Measurements from ENCODE around the gene CLASP1. TPM values are rescaled to one million over a fixed set of nuclear protein-coding genes. Genes with fewer than 3 reads are reported as not detected.
"Not testable (repeated sequence)": the region's sequence is repeated elsewhere in the genome, so short reads cannot be mapped to it uniquely, and the experiment has no call there.

The CLASP1 gene
- total RNA-seq, 2 experiments from 2014 or later = 44.7 to 45.5 TPM

DNA sequence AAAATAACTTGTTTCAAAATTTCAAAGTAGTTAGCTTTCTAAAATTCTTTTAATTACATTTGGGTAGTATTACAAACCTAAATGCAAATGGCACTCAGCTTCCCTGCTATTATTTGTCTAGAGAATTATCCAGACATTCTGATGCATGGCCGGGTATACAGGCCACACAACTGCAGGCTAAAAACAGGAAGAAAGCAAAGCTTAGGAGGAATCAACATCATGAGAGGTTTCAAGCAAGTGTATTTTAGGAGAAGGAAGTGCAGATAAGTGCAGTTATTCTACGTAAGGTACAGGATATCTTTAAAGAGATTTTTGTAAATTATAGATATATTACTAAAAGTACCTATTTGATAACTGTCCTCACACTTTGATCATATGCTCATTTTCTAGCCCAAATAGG is 165.4 kb downstream of the CLASP1 start:
- H3K27me3 Mint-ChIP-seq = no peaks in the 10 kb centered on the region
- DNase-seq = no peak
- H3K9me3 Mint-ChIP-seq = no peaks in the 10 kb centered on the region
- H3K36me3 Mint-ChIP-seq = no peaks in the 10 kb centered on the region
- peaks cover 8% of the 10 kb centered on the region for H3K4me1 Mint-ChIP-seq
- no peak overlapping the region for H3K4me3 Mint-ChIP-seq
- H3K27ac Mint-ChIP-seq = no peak overlapping the region

DNA sequence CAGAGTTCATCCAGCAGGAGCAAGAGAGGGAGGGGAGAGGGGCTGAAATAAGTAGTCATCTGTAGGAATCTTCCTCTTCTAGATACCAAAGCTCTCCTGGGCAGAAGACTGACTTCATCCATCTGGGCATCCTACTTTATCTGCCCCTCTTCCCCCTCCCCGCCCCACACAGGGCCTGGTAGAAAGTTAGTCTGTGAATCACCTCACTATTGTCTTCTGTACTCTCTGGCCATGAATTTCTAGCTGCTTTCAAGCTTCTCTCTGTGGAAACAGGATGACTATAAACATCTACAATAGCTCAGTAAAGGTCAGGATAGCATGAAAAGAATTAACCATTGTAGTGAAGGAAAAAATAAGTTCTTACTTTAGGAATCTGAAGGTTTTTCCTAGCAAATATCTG is 166.2 kb downstream of the CLASP1 start:
- H3K9me3 Mint-ChIP-seq = no peaks in the 10 kb centered on the region
- H3K4me1 Mint-ChIP-seq = peaks cover 8% of the 10 kb centered on the region
- no peak overlapping the region for H3K4me3 Mint-ChIP-seq
- no peak for DNase-seq
- no peak overlapping the region for H3K27ac Mint-ChIP-seq
- no peaks in the 10 kb centered on the region for H3K36me3 Mint-ChIP-seq
- no peaks in the 10 kb centered on the region for H3K27me3 Mint-ChIP-seq

DNA sequence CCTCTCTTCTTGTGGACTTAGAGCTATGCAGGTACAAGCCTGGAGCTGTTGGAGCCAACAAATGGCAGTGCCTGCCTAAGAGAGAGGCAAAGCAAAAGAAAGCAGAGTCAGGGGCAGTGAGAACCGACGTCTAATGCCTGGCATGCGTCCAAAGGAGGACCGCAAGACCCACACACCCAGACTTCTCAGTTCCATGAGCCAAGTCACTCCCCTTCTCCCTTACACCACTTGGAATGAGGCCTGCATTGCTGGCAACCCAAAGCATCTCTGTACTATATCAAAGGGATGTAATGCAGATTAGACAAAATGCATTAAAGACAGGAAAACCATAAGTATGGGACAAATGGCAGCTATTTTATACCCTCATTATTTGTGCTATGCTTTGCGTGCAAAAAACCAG is 168.4 kb downstream of the CLASP1 start:
- DNase-seq = no peak
- Mint-ChIP-seq H3K36me3 (no peaks in the 10 kb centered on the region), H3K9me3 (no peaks in the 10 kb centered on the region), H3K27ac (no peak overlapping the region), H3K27me3 (no peaks in the 10 kb centered on the region), H3K4me1 (peaks cover 14% of the 10 kb centered on the region), H3K4me3 (no peak overlapping the region)

DNA sequence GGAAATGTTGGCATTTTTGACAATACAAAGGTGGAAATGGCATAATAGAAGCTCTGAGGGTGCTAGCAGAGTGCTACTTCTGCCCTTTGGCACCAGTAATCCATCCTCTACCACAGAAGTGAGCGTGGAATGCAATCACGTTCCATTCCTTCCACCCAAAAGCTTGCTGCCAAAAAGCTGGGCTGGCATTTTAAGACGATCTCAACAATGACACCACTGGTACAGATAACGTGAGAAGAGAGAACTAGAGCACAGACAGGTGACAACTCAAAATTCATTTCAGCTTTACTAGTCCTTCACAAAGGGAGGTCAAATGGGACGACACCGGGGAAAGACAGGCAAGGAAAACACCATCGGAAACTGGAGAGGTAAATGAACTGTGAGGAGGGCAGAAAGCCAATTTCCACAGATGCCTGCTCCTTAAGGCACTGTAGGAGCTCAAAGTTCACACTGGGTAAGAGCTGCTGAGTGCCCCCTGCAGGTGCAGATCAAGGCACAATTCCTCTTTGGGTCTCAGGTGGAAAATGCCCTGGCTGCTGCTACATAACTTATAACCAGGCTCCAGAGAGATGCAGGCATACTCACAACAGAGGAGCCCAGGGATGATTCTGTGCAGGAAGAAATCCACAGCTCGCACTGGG is 169.3 kb downstream of the CLASP1 start:
- Mint-ChIP-seq H3K36me3 (no peaks in the 10 kb centered on the region), H3K9me3 (no peaks in the 10 kb centered on the region), H3K27ac (no peak overlapping the region), H3K27me3 (no peaks in the 10 kb centered on the region), H3K4me1 (peaks cover 19% of the 10 kb centered on the region), H3K4me3 (no peak overlapping the region)
- no peak for DNase-seq

DNA sequence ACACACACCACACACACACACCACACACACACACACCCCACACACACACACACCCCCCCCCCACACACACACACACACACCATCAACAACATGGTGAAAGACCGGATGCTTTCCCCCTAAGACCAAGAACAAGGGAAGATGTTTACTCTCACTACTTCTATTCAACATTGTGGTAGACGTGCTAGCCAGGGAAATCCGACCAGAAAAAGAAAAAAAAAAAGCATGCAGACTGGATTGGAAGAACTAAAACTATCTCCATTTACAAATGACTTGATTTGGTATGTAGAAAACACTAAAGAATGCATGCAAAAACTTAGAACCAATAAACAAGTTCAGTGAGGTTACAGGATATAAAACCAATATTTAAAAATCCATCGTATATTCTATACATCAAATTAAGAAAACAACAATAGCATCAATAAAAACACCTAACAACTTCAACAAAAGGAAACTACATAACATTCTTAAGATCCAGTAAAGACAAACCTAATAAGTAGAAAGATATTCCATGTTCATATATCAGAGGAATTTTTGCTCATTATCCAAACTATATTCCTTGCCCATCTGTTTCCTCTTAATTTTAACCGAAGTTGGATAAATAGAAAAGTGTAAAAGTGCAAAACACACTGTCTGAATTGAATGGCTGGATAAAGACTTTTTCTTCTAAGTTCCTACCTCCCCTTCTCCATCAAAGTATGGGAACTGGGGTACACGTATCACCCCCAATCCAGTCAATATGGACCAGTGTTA is 170.1 kb downstream of the CLASP1 start:
- no peak for DNase-seq
- peak overlapping the region; percentile 61 for H3K27ac Mint-ChIP-seq
- H3K4me3 Mint-ChIP-seq = no peak overlapping the region
- no peaks in the 10 kb centered on the region for H3K36me3 Mint-ChIP-seq
- peaks cover 14% of the 10 kb centered on the region for H3K4me1 Mint-ChIP-seq
- no peaks in the 10 kb centered on the region for H3K9me3 Mint-ChIP-seq
- H3K27me3 Mint-ChIP-seq = no peaks in the 10 kb centered on the region

DNA sequence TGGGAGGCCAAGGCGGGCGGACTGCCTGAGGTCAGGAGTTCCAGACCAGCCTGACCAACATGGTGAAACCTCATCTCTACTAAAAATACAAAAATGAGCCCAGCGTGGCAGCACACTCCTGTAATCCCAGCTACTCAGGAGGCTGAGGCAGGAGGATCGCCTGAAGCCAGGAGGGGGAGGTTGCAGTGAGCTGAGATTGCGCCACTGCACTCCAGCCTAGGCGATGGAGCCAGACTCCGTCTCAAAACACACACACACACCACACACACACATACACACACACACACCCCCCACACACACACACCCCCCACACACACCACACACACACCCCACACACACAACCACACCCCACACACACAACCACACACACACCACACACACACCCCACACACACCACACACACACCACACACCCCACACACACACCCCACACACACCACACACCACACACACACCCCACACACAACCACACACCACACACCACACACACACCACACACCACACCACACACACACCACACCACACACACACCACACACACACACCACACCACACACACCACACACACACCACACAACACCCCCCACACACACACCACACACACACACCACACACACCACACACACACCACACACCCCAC is 170.8 kb downstream of the CLASP1 start:
- H3K9me3 Mint-ChIP-seq, H3K27ac Mint-ChIP-seq, H3K4me3 Mint-ChIP-seq, DNase-seq, H3K27me3 Mint-ChIP-seq, H3K36me3 Mint-ChIP-seq: not testable (repeated sequence)
- H3K4me1 Mint-ChIP-seq = peaks cover 14% of the 10 kb centered on the region

DNA sequence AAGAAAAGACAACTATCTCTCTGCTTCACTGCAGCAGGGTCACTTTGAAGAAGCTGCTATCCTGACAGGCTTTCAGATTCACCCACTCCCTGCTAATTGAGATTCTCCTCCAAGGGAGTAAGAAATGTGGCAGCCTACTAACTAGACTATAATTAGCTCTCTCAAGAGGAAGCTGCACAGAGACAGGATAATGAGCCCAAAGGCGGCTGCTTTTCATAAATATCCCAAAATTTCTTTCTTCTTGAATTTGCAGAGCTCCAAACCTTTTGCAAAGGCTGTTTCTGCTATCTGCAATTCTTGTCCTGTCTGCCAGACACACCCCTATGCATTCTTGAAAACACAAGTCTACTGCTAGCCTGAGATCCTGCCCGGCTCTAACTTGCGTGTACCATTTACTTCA is 172.6 kb downstream of the CLASP1 start:
- Mint-ChIP-seq H3K36me3 (peaks cover 5% of the 10 kb centered on the region), H3K4me1 (peaks cover 18% of the 10 kb centered on the region), H3K9me3 (no peaks in the 10 kb centered on the region), H3K4me3 (no peak overlapping the region), H3K27me3 (no peaks in the 10 kb centered on the region), H3K27ac (no peak overlapping the region)
- DNase-seq = no peak

DNA sequence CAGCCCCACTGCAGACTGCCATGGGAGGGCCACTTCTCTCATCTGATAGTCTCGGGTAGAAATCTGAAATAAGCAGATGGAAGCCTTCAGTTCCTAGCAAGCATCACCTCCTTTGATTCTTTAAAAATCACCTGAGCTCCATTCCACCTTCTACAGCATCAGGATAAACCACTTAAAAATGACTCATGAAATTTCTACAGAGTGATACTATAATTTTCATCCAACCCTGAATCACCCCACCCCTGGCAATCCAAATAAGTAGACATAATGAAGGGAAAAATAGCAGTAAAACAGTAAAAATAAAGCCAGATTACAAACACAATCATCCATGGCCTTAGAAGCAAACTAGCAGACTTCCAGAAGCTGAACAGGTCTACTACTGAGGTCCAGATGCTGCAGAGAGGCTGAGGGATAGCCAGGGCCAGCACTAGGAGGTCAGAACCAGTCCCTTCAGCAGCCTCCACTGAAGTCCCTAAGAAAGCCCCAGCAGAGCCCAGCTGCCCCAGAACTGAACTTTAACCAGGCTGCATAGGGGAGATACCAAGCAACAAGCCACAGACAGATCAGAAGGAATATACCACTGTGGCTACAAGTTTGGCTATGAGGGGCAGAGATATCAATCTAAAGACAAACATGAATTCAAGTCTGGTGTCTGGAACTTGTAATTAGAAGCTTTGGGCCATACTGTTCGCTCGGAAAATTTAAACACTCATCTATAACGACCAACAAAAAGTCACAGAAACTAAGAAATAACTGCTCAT is 173.3 kb downstream of the CLASP1 start:
- no peaks in the 10 kb centered on the region for H3K9me3 Mint-ChIP-seq
- H3K4me1 Mint-ChIP-seq = peaks cover 18% of the 10 kb centered on the region
- H3K27ac Mint-ChIP-seq = peak overlapping the region; percentile 35
- no peak overlapping the region for H3K4me3 Mint-ChIP-seq
- DNase-seq = no peak
- H3K36me3 Mint-ChIP-seq = peaks cover 9% of the 10 kb centered on the region
- H3K27me3 Mint-ChIP-seq = no peaks in the 10 kb centered on the region

DNA sequence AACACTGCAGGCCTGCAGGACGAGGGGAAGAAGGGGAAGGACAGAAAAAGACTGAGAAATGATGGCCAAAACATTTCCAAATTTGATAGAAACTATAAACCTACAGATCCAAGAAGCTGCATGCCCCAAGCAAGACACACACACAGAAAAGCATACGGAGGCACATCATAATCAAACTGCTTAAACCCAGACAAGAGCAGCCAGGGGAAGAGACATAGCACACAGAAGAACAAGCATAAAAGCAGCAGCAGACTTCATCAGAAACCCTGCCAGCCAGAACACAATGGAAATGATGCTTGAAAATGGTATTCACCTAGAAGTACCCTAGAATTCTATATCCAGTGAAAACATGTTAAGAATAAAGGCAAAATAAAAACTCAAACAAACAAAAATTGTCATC is 175.8 kb downstream of the CLASP1 start:
- Mint-ChIP-seq H3K27me3 (no peaks in the 10 kb centered on the region), H3K9me3 (no peaks in the 10 kb centered on the region), H3K27ac (no peak overlapping the region), H3K36me3 (peaks cover 20% of the 10 kb centered on the region), H3K4me1 (peaks cover 14% of the 10 kb centered on the region), H3K4me3 (no peak overlapping the region)
- DNase-seq = no peak

DNA sequence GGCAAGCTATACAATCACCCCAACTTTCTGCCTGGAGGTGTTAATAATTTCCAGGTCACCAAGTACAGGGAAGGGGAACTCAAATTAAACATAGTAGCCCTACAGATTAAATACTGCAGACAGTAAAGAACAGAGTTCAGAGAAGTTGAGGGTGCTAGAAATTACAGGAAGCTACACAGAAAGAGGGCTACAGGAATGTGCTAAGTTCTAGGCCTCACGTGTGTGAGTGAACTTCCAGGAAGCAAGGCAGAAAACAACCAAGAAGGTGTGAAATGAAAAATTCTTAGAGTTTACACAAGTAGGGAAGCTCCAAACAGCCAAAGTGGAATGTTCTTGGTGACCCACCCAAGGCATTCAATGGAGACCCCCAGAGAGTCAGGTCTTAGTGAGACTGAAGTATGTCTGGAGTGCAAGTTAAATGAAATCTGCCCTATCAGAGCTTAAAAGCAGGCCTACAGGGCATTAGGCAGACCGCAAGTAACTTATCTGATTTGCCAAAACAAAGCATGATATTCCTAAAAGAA is 176.7 kb downstream of the CLASP1 start:
- H3K4me1 Mint-ChIP-seq = peaks cover 14% of the 10 kb centered on the region
- H3K27me3 Mint-ChIP-seq = no peaks in the 10 kb centered on the region
- DNase-seq = no peak
- H3K27ac Mint-ChIP-seq = peak overlapping the region; percentile 11
- H3K9me3 Mint-ChIP-seq = no peaks in the 10 kb centered on the region
- H3K36me3 Mint-ChIP-seq = peaks cover 30% of the 10 kb centered on the region
- no peak overlapping the region for H3K4me3 Mint-ChIP-seq

DNA sequence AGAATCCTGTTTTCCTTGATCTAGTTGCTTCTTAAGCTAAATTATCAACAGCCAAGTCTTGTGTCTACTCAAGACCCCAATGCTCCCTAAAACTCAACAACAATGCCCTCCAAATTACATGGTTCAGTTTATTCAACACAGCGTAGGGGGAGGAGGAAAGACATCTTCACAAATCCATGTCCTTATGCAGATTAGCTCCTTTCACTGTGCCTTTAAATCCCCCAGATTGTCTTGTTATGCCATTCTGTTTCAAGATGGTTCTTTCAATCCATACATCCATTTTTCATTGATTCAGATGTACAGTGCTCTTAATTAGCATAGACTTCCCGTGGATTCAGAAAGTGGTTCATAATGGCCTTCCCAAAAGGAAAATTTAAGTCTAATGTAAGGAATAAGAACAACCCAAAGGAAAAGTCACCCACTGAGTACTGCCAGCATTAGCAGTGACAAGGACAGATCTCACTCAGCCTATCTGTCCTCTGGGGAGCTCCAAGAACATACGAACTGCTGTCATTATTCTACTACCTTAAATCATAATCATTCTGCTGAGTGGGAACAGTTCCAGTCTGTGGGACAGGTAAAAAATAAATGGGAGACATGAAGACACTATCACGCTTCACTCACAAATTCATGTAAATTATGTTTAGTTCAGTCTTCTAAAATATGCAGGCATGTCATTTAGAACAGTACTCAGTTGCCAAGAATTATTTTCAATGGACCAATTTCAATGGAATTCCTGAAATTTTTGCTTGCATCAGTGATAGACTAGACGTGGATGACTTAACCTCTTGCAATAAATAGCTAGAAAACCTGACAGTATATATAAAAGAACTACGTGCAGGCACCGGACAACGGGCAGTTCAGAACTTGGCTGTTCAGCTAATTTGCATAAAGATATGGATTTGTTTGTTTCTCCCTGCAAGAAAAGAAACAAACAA is 177.5 kb downstream of the CLASP1 start:
- peaks cover 14% of the 10 kb centered on the region for H3K4me1 Mint-ChIP-seq
- no peak for DNase-seq
- H3K27me3 Mint-ChIP-seq = no peaks in the 10 kb centered on the region
- no peaks in the 10 kb centered on the region for H3K9me3 Mint-ChIP-seq
- peaks cover 37% of the 10 kb centered on the region for H3K36me3 Mint-ChIP-seq
- H3K27ac Mint-ChIP-seq = no peak overlapping the region
- H3K4me3 Mint-ChIP-seq = no peak overlapping the region

DNA sequence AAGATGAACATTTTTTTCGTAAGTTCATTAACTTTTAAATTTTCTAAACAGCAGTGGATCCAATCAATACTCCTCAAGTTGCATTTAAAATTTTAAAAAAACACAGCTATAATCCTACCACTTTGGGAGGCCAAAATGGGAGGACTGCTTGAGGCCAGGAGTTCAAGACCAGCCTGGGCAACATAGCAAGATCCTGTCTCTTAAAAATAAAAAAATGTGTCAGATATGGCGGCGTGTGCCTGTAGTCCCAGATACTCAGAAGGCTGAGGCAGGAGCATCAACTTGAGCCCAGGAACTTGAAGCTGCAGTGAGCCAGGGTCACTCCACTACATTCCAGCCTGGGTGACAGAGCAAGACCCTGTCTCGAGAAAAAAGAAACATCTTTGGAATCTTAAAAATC is 178.3 kb downstream of the CLASP1 start:
- no peaks in the 10 kb centered on the region for H3K27me3 Mint-ChIP-seq
- H3K36me3 Mint-ChIP-seq = peaks cover 38% of the 10 kb centered on the region
- H3K4me3 Mint-ChIP-seq = no peak overlapping the region
- no peaks in the 10 kb centered on the region for H3K9me3 Mint-ChIP-seq
- DNase-seq = no peak
- H3K27ac Mint-ChIP-seq = no peak overlapping the region
- peaks cover 10% of the 10 kb centered on the region for H3K4me1 Mint-ChIP-seq

DNA sequence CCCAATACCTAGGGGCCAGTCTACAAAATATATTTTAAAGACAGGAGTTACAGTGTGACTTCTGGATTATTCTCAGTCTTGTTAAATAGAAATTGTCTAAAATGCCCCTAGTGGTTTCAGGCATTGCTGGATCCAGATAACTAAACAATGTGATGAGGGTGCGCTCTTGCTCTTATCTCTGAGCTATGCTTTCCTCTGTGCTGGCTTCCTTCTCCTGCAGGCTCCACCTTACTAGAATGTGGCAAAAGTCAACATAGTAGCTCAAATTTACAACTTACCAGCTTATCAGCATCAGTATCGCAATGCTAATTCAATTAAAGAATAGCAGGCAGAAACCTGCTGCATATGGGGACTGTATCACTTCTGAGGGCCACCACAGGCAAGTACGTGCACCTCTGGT is 179.9 kb downstream of the CLASP1 start:
- Mint-ChIP-seq H3K4me1 (peaks cover 4% of the 10 kb centered on the region), H3K4me3 (no peak overlapping the region), H3K27ac (no peak overlapping the region), H3K9me3 (no peaks in the 10 kb centered on the region), H3K36me3 (peaks cover 38% of the 10 kb centered on the region), H3K27me3 (no peaks in the 10 kb centered on the region)
- no peak for DNase-seq

DNA sequence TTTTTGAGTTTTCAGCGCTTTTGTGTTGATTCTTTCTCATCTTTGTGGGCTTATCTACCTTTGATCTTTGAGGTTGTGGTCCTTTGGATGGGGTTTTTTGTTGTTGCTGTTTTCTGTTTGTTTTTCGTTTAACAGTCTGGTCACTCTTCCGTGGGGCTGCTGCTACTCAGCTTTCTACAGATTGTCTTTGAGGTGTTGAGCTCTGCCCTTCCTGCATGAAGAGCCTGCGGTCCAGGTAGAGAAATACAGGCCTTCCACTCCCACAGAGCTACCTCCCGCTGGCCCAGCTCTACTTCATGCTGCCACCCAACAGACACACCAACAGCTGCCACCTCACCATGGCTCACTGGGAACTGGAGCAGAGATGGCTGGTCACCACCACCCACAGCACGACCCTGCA is 180.3 kb downstream of the CLASP1 start:
- peaks cover 38% of the 10 kb centered on the region for H3K36me3 Mint-ChIP-seq
- no peak overlapping the region for H3K27ac Mint-ChIP-seq
- H3K9me3 Mint-ChIP-seq = no peaks in the 10 kb centered on the region
- H3K4me1 Mint-ChIP-seq = peaks cover 4% of the 10 kb centered on the region
- DNase-seq = no peak
- H3K27me3 Mint-ChIP-seq = no peaks in the 10 kb centered on the region
- no peak overlapping the region for H3K4me3 Mint-ChIP-seq

All from activated naive CD8-positive, alpha-beta T cell treated with anti-CD3 and anti-CD28 coated beads for 36 hours (primary cell).